Suprapubic skin (tissue), 4 donors: Measurements from ENCODE around the gene RAB3A.
"Not testable (repeated sequence)": the region's sequence is repeated elsewhere in the genome, so short reads cannot be mapped to it uniquely, and the experiment has no call there.

Experiments used
- EP300 ChIP-seq: sonication (generic); formaldehyde crosslinking; IDR thresholded peaks from one replicate; pipeline ENCODE4 v1.6.1; 2017; ENCODE audit warnings: antibody characterized with exemption
- POLR2A ChIP-seq, 2 donors: fragments of 450-650 bp; IDR thresholded peaks; one replicate each; pipeline ENCODE4 v1.6.1; 2017; ENCODE audit warnings: antibody characterized with exemption in 2 of 2, mild to moderate bottlenecking in 2 of 2, moderate library complexity in 2 of 2
- POLR2AphosphoS5 ChIP-seq, 3 donors: sonication (generic); formaldehyde crosslinking; IDR thresholded peaks; one replicate each; pipeline ENCODE4 v1.6.1; 2017; ENCODE audit warnings: antibody characterized with exemption in 3 of 3
- TF ChIP-seq, protein P1 (sequence below), 2 donors: fragments of 200-600 bp in 1 of 2; fragments of 450-650 bp in 1 of 2; sonication (generic) in 1 of 2; IDR thresholded peaks; one replicate each; pipeline ENCODE4 v1.5.1; 2016 to 2019; ENCODE audit warnings: antibody characterized with exemption in 2 of 2, mild to moderate bottlenecking in 1 of 2, moderate library complexity in 1 of 2

DNA sequence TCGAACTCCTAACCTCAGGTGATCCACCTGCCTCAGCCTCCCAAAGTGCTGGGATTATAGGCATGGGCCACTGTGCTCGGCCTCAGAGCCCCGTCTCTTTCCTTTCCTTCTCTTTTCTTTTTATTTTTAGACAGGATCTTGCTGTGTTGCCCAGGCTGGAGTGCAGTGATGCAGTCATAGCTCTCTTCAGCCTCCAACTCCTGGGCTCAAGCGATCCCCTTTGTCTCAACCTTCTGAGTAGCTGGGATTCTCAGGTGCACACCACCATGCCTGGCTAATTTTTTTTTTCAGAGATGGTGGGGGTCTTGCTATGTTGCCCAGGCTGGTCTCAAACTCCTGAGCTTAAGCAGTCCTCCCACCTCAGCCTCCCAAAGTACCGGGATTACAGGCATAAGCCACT is 6.1 kb upstream of the RAB3A start:
- TF ChIP-seq, protein P1, sequence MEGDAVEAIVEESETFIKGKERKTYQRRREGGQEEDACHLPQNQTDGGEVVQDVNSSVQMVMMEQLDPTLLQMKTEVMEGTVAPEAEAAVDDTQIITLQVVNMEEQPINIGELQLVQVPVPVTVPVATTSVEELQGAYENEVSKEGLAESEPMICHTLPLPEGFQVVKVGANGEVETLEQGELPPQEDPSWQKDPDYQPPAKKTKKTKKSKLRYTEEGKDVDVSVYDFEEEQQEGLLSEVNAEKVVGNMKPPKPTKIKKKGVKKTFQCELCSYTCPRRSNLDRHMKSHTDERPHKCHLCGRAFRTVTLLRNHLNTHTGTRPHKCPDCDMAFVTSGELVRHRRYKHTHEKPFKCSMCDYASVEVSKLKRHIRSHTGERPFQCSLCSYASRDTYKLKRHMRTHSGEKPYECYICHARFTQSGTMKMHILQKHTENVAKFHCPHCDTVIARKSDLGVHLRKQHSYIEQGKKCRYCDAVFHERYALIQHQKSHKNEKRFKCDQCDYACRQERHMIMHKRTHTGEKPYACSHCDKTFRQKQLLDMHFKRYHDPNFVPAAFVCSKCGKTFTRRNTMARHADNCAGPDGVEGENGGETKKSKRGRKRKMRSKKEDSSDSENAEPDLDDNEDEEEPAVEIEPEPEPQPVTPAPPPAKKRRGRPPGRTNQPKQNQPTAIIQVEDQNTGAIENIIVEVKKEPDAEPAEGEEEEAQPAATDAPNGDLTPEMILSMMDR (IDR thresholded peaks at IDR 0.05), result not testable (repeated sequence)
- TF ChIP-seq POLR2A (IDR thresholded peaks at IDR 0.05); EP300; POLR2AphosphoS5 (IDR thresholded peaks at IDR 0.05): not testable (repeated sequence)
